ENCODE results near the gene SPECC1. TPM values are rescaled to one million over a fixed set of nuclear protein-coding genes. Genes with fewer than 3 reads are reported as not detected.
A peak's percentile ranks its signal among the peaks of the same experiment; 100 is the strongest.
"Not testable (repeated sequence)": the region's sequence is repeated elsewhere in the genome, so short reads cannot be mapped to it uniquely, and the experiment has no call there.

The SPECC1 gene
- total and polyA plus RNA-seq, 5 experiments from 2014 or later, result 1.8 to 4.7 (median 2.5) TPM

DNA sequence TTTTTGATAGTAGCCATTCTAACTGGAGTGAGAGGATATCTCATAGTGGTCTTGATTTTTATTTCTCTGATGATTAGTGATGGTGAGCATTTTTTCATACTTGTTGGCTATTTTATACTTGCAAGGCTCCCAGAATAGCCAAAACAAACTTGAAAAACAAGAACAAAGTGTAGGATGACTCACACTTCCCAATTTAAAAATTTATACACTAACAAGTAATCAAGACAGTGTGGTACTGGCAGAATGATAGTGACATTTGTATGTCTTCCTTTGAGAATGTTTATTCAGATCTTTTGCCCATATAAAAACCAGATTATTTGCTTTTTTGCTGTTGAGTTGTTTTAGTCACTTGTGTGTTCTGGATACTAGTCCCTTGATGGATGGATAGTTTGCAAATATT is 17.8 kb downstream of the SPECC1 start:
- POLR2A ChIA-PET, result no interaction called here
- no peak overlapping the region for H3K27ac Mint-ChIP-seq
- DNase-seq (no peak), ATAC-seq (no peak)
- H3K4me3 Mint-ChIP-seq, result no peak overlapping the region
- H3K9me3 Mint-ChIP-seq, result peaks cover 0 to 5% (median 0%) of the 10 kb centered on the region in 9 donors
- H3K4me1 Mint-ChIP-seq, result peaks cover 0 to 10% (median 0%) of the 10 kb centered on the region in 4 donors
- H3K36me3 Mint-ChIP-seq, result no peaks in the 10 kb centered on the region
- H3K27me3 Mint-ChIP-seq, result peaks cover 0 to 4% (median 3%) of the 10 kb centered on the region in 5 donors

DNA sequence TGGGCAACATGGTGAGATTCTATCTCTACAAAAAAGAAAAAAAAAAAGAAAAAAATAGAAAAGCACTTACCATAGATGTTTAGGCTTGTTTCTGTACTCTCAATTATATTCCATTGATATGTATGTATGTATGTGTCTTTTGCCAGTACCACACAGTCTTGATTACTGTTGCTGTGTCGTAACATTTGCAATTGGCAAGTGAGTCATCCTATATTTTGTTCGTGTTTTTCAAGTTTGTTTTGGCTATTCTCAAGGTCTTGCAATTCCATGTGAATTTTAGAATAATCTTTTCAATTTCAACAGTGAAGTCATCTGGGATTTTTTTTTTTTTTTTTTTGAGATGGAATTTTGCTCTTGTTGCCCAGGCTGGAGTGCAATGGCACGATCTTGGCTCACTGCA is 19.3 kb downstream of the SPECC1 start:
- no peak overlapping the region for H3K4me3 Mint-ChIP-seq
- H3K9me3 Mint-ChIP-seq, result peaks cover 0 to 5% (median 0%) of the 10 kb centered on the region in 9 donors
- ATAC-seq (no peak), DNase-seq (no peak)
- H3K27ac Mint-ChIP-seq, result no peak overlapping the region
- peaks cover 0 to 2% (median under 1%) of the 10 kb centered on the region in 5 donors for H3K27me3 Mint-ChIP-seq
- no peaks in the 10 kb centered on the region for H3K36me3 Mint-ChIP-seq
- H3K4me1 Mint-ChIP-seq, result peaks cover 0 to 20% (median 0%) of the 10 kb centered on the region in 4 donors
- POLR2A ChIA-PET, result no interaction called here

DNA sequence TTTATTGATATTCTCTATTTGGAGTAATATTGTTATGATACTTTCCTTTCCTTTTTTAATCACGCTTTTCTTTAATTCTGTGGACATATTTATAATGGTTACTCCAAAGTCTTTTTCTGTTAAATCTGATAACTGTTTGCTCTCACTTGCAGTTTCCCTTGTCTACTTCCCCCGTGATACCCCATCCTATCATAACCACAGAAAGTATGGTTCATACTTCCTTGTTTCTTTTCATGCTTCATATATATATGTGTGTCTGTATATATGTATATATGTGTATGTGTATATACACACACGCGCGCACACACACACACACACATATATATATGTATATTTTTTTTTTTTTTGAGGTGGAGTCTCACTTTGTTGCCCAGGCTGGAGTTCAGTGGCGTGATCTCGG is 23.5 kb downstream of the SPECC1 start:
- DNase-seq, result no peak
- Mint-ChIP-seq H3K36me3 (no peaks in the 10 kb centered on the region), H3K9me3 (no peaks in the 10 kb centered on the region), H3K4me3 (no peak overlapping the region), H3K27me3 (peaks cover 0 to 3% (median 0%) of the 10 kb centered on the region in 5 donors), H3K4me1 (peaks cover 0 to 17% (median 0%) of the 10 kb centered on the region in 4 donors), H3K27ac (no peak overlapping the region)
- POLR2A ChIA-PET, result no interaction called here
- ATAC-seq, result no peak

DNA sequence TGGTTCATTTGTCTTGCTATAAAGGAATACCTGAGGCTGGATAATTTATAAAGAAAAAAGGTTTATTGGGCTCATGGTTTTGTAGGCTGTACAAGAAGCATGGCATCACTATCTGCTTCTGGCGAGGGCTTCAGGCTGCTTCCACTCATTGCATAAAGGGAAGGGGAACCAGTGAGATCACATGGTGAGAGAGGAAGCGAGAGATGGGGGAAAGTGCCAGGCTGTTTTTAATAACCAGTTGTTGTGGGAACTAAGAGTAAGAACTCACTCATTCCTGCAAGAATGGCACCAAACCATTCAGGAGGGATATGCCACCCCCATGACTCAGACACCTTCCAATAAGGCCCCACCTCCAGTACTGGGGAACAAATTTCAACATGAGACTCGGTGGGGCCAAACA is 24.3 kb downstream of the SPECC1 start:
- ATAC-seq (no peak), DNase-seq (no peak)
- H3K27ac Mint-ChIP-seq, result no peak overlapping the region
- no peaks in the 10 kb centered on the region for H3K36me3 Mint-ChIP-seq
- H3K4me3 Mint-ChIP-seq, result no peak overlapping the region
- H3K27me3 Mint-ChIP-seq, result peaks cover 0 to 3% (median 0%) of the 10 kb centered on the region in 5 donors
- POLR2A ChIA-PET, result no interaction called here
- peaks cover 0 to 17% (median 0%) of the 10 kb centered on the region in 4 donors for H3K4me1 Mint-ChIP-seq
- no peaks in the 10 kb centered on the region for H3K9me3 Mint-ChIP-seq

DNA sequence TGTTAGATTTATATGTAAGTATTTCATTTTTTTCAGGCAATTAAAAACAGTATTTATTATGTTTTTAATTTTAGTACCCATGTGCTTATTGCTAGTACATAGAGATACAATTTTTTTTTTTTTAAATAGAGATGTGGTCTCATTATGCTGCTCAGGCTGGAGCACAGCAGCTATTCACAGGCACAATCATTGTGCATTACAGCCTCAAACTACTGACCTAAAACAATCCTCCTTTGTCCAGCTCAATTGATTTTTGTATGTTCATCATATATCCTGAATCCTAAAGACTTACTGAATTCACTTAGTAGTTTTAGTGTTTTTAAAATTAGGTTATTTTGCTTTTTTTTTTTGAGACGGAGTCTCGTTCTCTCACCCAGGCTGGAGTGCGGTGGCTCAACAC is 26.3 kb downstream of the SPECC1 start:
- POLR2A ChIA-PET, result no interaction called here
- ATAC-seq, result no peak
- H3K36me3 Mint-ChIP-seq, result no peaks in the 10 kb centered on the region
- H3K4me1 Mint-ChIP-seq, result peaks cover 0 to 17% (median 0%) of the 10 kb centered on the region in 4 donors
- H3K4me3 Mint-ChIP-seq, result no peak overlapping the region
- H3K27ac Mint-ChIP-seq, result no peak overlapping the region
- H3K27me3 Mint-ChIP-seq, result peaks cover 0 to 9% (median 2%) of the 10 kb centered on the region in 5 donors
- H3K9me3 Mint-ChIP-seq, result no peaks in the 10 kb centered on the region
- DNase-seq, result no peak

DNA sequence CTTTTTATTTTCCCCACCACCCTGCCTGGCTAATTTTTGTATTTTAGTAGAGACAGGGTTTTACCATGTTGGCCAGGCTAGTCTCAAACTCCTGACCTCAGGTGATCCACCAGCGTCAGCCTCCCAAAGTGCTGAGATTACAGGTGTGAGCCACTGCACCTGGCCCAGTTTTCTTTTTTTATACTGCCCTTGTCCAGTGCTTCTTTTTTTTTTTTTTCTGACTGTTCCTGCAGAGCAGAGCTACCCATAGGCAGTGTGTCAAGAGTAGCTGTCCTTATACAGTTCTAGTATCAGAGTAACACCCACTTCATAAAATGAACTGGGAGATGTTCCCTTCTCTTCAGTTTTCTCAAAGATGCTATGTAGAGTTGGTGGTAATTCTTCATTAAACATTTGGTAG is 28.1 kb downstream of the SPECC1 start:
- H3K4me3 Mint-ChIP-seq, H3K27ac Mint-ChIP-seq, ATAC-seq, H3K9me3 Mint-ChIP-seq, POLR2A ChIA-PET, DNase-seq, H3K36me3 Mint-ChIP-seq, H3K4me1 Mint-ChIP-seq: not testable (repeated sequence)
- peaks cover 0 to 18% (median 2%) of the 10 kb centered on the region in 5 donors for H3K27me3 Mint-ChIP-seq

DNA sequence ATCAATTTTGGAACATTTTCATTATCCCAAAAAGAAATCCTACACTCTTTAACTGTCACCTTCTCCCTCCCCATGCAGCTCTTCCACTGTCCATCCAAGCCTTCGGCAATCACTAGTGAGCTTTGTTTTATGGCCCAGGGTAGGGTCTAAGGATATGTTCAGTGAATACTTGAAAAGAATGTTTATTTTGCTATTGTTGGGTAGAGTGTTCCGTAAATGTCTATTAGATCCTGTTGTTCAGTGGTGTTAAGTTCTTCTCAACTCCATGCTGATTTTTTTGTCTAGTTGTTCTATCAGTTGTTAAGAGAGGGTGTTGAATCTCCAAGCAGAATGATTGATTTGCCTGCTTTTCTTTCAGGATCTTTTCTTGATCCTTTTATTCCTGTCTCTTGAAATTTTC is 29.9 kb downstream of the SPECC1 start:
- peaks cover 0 to 18% (median 2%) of the 10 kb centered on the region in 5 donors for H3K27me3 Mint-ChIP-seq
- no peak overlapping the region for H3K4me3 Mint-ChIP-seq
- no peaks in the 10 kb centered on the region for H3K9me3 Mint-ChIP-seq
- POLR2A ChIA-PET, result no interaction called here
- H3K36me3 Mint-ChIP-seq, result no peaks in the 10 kb centered on the region
- peaks cover 0 to 11% (median 4%) of the 10 kb centered on the region in 4 donors for H3K4me1 Mint-ChIP-seq
- ATAC-seq (no peak), DNase-seq (no peak)
- H3K27ac Mint-ChIP-seq, result no peak overlapping the region

DNA sequence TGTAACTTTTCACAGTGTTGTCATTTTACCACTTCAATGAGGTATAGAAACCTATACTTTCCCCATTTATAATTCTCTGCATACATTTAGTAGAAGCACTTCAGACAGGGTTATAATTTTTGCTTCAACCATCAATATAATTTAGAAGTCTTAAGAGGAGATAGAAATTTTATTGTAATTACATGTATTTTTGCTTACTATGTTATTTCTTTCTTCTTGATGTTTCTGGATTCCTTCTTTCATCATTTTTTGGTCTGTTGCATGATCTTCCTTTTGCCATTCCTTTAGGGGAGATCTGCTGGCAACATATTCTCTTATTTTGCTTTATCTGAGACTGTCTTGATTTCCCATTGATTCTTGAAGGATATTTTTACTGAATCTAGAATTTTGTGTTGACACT is 31.1 kb downstream of the SPECC1 start:
- Mint-ChIP-seq H3K9me3 (no peaks in the 10 kb centered on the region), H3K27me3 (peaks cover 0 to 18% (median 2%) of the 10 kb centered on the region in 5 donors), H3K4me3 (no peak overlapping the region), H3K36me3 (no peaks in the 10 kb centered on the region), H3K27ac (peak overlapping the region in 1 of 10 donors; percentile 7), H3K4me1 (peaks cover 0 to 13% (median 4%) of the 10 kb centered on the region in 4 donors)
- POLR2A ChIA-PET, result no interaction called here
- no peak for DNase-seq
- ATAC-seq, result no peak

DNA sequence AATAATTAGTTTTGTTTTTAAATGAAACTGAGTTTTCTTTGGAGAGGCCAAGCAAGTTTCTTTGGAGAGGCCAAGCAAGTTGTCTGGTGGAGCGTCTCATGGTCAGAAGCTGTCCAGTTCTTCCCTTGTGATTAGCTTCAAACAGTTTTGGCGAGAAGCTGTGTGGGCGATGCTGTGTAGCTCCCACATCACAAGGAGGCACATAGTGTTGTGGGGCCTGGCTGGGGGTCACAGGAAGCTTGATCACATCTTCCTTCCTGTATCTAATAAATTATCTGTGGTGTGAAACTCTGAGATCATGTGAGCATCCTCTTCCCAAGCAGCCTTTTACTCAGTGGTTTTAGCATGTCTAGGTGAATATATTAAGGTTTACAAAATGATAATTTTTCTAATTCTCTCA is 33.9 kb downstream of the SPECC1 start:
- ATAC-seq, result no peak
- peaks cover 0 to 22% (median 5%) of the 10 kb centered on the region in 5 donors for H3K27me3 Mint-ChIP-seq
- no peaks in the 10 kb centered on the region for H3K36me3 Mint-ChIP-seq
- no peak overlapping the region for H3K4me3 Mint-ChIP-seq
- no peaks in the 10 kb centered on the region for H3K9me3 Mint-ChIP-seq
- no peak for DNase-seq
- H3K4me1 Mint-ChIP-seq, result peaks cover 0 to 13% (median 4%) of the 10 kb centered on the region in 4 donors
- peak overlapping the region in 1 of 10 donors; percentile 25 for H3K27ac Mint-ChIP-seq
- POLR2A ChIA-PET, result no interaction called here

DNA sequence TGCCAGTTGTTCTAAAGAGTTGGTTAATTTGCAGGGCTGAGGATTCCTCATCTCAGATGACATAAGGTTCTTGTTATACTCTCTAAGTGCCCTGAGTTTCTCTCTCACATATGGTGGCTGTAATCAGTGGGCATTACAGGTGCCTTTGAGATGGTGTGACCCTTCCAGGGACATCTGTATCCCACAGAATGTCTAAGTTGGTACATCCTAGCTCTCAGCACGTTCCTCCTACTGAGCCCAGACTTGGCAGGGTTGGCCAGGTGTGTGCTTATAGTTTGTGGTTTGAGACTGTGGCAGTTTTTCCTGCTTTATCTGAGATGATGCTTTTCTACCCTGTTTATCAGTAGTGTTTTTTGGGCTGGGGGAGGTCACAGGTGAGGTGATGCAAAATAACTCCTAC is 36.3 kb downstream of the SPECC1 start:
- POLR2A ChIA-PET, result no interaction called here
- no peak for ATAC-seq
- H3K9me3 Mint-ChIP-seq, result no peaks in the 10 kb centered on the region
- peaks cover 0 to 13% (median 4%) of the 10 kb centered on the region in 4 donors for H3K4me1 Mint-ChIP-seq
- DNase-seq, result no peak
- H3K36me3 Mint-ChIP-seq, result no peaks in the 10 kb centered on the region
- H3K27me3 Mint-ChIP-seq, result peaks cover 0 to 19% (median 0%) of the 10 kb centered on the region in 5 donors
- H3K27ac Mint-ChIP-seq, result no peak overlapping the region
- no peak overlapping the region for H3K4me3 Mint-ChIP-seq

DNA sequence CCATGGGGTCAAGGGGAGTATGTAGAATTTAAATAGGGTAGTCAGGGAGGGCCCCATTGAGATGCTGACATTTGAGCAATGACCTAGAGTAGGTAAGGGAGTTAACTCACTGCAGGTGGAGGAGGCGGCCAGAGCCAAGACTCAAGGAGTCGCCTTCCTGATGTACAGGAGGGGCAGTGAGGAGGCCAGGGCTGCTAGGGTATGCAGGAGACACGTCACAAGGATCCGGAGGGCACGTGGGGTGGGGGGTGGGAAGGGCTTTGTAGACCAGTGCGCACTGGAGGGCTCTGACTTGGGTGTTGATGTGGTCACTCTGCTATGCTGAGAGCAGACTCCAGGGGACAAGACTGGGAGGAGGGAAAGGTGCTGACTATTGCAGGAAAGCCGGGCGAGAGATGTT is 37.5 kb downstream of the SPECC1 start:
- no peak for DNase-seq
- H3K36me3 Mint-ChIP-seq, result no peaks in the 10 kb centered on the region
- no peak for ATAC-seq
- H3K4me1 Mint-ChIP-seq, result peaks cover 0 to 13% (median 4%) of the 10 kb centered on the region in 4 donors
- no peak overlapping the region for H3K27ac Mint-ChIP-seq
- H3K4me3 Mint-ChIP-seq, result no peak overlapping the region
- no peaks in the 10 kb centered on the region for H3K9me3 Mint-ChIP-seq
- H3K27me3 Mint-ChIP-seq, result peaks cover 0 to 16% (median 9%) of the 10 kb centered on the region in 5 donors
- POLR2A ChIA-PET, result no interaction called here

DNA sequence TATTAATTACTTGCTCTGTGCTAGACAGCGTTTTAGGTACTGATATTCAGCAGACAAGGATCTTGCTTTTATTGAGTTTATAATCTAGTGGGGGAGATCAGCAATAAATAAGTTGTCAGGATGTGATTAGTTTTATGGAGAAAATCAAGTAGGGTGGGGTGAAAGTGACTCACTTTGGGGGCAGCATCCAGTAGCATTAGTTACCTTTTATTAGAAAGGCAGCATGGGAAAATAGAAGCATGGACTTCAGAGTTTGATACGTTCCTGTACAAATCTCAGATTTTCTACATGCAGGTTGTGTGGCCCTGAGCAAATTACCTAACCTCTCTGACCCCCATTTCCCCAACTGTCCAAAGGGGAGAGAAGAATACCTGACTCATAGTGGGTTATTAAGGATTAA is 42.5 kb downstream of the SPECC1 start:
- Mint-ChIP-seq H3K9me3 (peaks cover 0 to 6% (median 0%) of the 10 kb centered on the region in 9 donors), H3K27ac (no peak overlapping the region), H3K36me3 (peaks cover 0 to 6% (median 3%) of the 10 kb centered on the region in 3 donors), H3K4me3 (no peak overlapping the region), H3K4me1 (no peaks in the 10 kb centered on the region), H3K27me3 (peaks cover 3 to 25% (median 12%) of the 10 kb centered on the region in 5 donors)
- no peak for ATAC-seq
- no peak for DNase-seq
- POLR2A ChIA-PET, result no interaction called here

DNA sequence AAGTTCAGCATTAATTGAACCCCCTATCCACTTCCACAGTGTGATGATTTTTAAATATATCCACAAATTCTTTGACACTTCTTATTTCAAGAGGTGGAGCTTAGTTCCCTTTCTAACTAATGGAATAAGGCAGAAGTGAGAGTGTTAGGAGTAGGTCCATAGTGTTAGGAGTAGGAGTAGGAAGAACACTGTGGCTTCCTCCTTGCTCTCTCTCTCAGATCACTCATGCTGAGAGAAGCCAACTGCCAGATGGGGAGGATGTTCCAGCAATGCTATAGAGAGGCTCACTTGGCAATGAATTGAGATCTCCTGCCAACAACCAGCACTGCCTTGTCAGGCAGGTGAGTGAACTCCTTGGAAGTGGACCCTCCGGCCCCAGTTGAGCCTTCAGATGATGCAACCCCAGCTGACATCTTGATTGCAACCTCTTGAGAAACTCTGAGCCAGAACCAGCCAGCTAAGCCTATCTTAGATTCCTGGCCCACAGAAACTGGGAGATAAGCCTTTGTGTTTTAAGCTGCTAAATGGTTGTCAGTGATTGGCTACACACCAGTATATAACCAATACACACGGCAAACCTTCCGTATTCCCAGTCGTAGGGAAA is 44.3 kb downstream of the SPECC1 start:
- ATAC-seq (no peak), DNase-seq (no peak)
- POLR2A ChIA-PET, result no interaction called here
- H3K36me3 Mint-ChIP-seq, result peaks cover 0 to 6% (median 3%) of the 10 kb centered on the region in 3 donors
- H3K4me3 Mint-ChIP-seq, result no peak overlapping the region
- H3K4me1 Mint-ChIP-seq, result no peaks in the 10 kb centered on the region
- peaks cover 0 to 6% (median 0%) of the 10 kb centered on the region in 9 donors for H3K9me3 Mint-ChIP-seq
- no peak overlapping the region for H3K27ac Mint-ChIP-seq
- H3K27me3 Mint-ChIP-seq, result peaks cover 3 to 25% (median 7%) of the 10 kb centered on the region in 5 donors

DNA sequence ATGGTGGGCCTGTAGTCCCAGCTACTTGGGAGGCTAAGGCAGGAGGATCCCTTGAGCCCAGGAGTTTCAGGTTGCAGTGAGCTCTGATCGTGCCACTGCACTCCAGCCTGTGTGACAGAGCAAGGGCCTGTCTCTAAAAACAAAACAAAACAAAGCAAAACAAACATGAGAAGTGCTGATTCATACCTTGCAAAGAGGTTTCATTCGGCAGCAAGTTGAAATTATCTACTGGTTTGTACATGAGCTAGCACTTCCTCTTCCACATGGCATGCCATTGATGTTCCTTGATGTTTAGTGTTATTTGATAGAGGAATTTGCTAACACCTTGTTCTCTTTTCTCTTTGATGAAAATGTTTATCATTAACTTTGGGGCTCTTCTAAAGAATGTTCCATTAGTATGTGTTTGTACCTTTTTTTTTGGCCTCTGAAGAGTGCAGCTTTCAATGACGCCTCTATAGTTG is 50.6 kb downstream of the SPECC1 start:
- ATAC-seq (no peak), DNase-seq (no peak)
- no peaks in the 10 kb centered on the region for H3K9me3 Mint-ChIP-seq
- no peak overlapping the region for H3K27ac Mint-ChIP-seq
- peaks cover 0 to 3% (median 0%) of the 10 kb centered on the region in 4 donors for H3K4me1 Mint-ChIP-seq
- POLR2A ChIA-PET, result no interaction called here
- H3K36me3 Mint-ChIP-seq, result no peaks in the 10 kb centered on the region
- no peak overlapping the region for H3K4me3 Mint-ChIP-seq
- H3K27me3 Mint-ChIP-seq, result peaks cover 0 to 7% (median 3%) of the 10 kb centered on the region in 5 donors

Measured in naive thymus-derived CD8-positive, alpha-beta T cell (primary cell).